OCI-LY1 (cell line): ENCODE measurements around the gene TRIP10.

Experiments used
- H2AFZ ChIP-seq: fragments of 200-600 bp; sonication (generic), shearing (Covaris generic); 2 replicates; pipeline ENCODE4 v1.6.0; 2014; ENCODE audit warnings: antibody characterized with exemption, mild to moderate bottlenecking, low read length
- H3F3A ChIP-seq: fragments of 200-600 bp; sonication (generic), shearing (Covaris generic); 2 replicates; pipeline ENCODE4 v1.6.0; 2014; ENCODE audit warnings: mild to moderate bottlenecking, antibody characterized with exemption, low read length, moderate library complexity; ENCODE audit not compliant: insufficient read depth
- H3K27ac ChIP-seq: fragments of 200-600 bp; sonication (generic); 2 replicates; pipeline ENCODE4 v1.5.1; 2014; ENCODE audit warnings: low read length, mixed run types, mild to moderate bottlenecking, low read depth; ENCODE audit not compliant: poor library complexity, severe bottlenecking
- H3K27me3 ChIP-seq: fragments of 200-600 bp; sonication (generic); 2 replicates; pipeline ENCODE4 v1.6.0; 2014; ENCODE audit warnings: antibody characterized with exemption, mild to moderate bottlenecking, low read length, moderate library complexity; ENCODE audit not compliant: insufficient read depth
- H3K36me3 ChIP-seq: fragments of 200-600 bp; sonication (generic); 2 replicates; pipeline ENCODE4 v1.6.1; 2014; ENCODE audit warnings: mild to moderate bottlenecking, antibody characterized with exemption, low read length, moderate library complexity, mixed read lengths; ENCODE audit not compliant: insufficient read depth
- H3K4me1 ChIP-seq: fragments of 200-600 bp; sonication (generic); 2 replicates; pipeline ENCODE4 v1.5.1; 2014; ENCODE audit warnings: mild to moderate bottlenecking, low read length, moderate library complexity; ENCODE audit not compliant: insufficient read depth, severe bottlenecking
- H3K4me2 ChIP-seq: fragments of 200-600 bp; sonication (generic), shearing (Covaris generic); 2 replicates; pipeline ENCODE4 v1.6.1; 2014; ENCODE audit warnings: low read length
- H3K4me3 ChIP-seq: fragments of 200-600 bp; sonication (generic); 2 replicates; pipeline ENCODE4 v1.5.1; 2014; ENCODE audit warnings: low read length, low read depth, mild to moderate bottlenecking, mixed read lengths; ENCODE audit not compliant: poor library complexity, severe bottlenecking
- H3K79me2 ChIP-seq: fragments of 200-600 bp; shearing (Covaris generic); 2 replicates; pipeline ENCODE4 v1.6.1; 2016; ENCODE audit warnings: mixed run types, low read length, mixed read lengths; ENCODE audit not compliant: insufficient read depth
- H3K9ac ChIP-seq: fragments of 200-600 bp; sonication (generic), shearing (Covaris generic); 2 replicates; pipeline ENCODE4 v1.6.1; 2014; ENCODE audit warnings: mild to moderate bottlenecking, low read length, mixed read lengths
- H3K9me2 ChIP-seq: fragments of 200-600 bp; sonication (generic), shearing (Covaris generic); 2 replicates; pipeline ENCODE4 v1.6.1; 2014; ENCODE audit warnings: low read depth, mild to moderate bottlenecking, low read length, mixed read lengths
- H3K9me3 ChIP-seq: fragments of 200-600 bp; shearing (Covaris generic); 2 replicates; pipeline ENCODE4 v1.6.1; 2014; ENCODE audit warnings: low read length, mixed read lengths
- H4K20me1 ChIP-seq: fragments of 200-600 bp; sonication (generic), shearing (Covaris generic); 2 replicates; pipeline ENCODE4 v1.6.0; 2016; ENCODE audit warnings: mild to moderate bottlenecking, low read length; ENCODE audit not compliant: insufficient read depth
- CTCF ChIP-seq: fragments of 200-600 bp; sonication (generic), shearing (Covaris generic); IDR thresholded peaks from 2 replicates; pipeline ENCODE4 v1.5.1; 2017; ENCODE audit warnings: mild to moderate bottlenecking, antibody characterized with exemption, low read length, moderate library complexity, mixed read lengths
- EZH2 ChIP-seq: fragments of 200-600 bp; sonication (generic), shearing (Covaris generic); IDR thresholded peaks from 2 replicates; pipeline ENCODE4 v1.8.0; 2017; ENCODE audit warnings: borderline replicate concordance, mixed run types, mild to moderate bottlenecking, antibody characterized with exemption, low read length, moderate library complexity, mixed read lengths

TRIP10 gene

DNA sequence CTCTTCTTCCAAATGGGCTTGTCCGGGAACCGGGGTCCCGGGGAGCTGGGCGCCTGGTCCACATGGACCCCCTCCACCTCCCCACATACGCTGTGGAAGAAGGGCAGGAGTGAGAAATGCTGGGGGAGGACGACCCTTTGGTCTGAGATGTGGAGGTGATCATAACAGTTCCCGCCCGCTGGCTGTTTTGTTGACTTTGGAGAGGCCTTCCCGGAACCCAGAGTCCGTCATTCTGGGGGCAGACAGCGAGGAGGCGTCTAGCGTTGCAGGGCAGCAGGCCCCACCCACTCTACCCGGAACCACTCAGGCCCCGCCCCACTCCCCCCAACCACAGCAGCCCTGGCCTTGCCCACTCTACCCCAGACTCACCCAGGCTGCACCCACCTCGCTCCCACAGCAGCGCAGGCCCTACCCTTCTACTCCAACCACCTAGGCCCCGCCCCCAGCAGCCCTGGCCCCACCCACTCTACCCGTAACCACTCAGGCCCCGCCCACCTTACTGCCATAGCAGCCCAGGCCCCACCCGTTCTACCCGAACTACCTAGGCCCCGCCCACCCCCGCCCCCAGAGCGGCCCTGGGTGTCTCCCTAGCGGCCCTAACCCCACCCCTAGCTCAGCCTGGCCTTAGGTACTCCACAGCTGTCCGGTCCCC is 9.2 kb upstream of the TRIP10 start:
- H3K9me3 ChIP-seq: no peaks in the 10 kb centered on the region
- H3K79me2 ChIP-seq: no peaks in the 10 kb centered on the region
- H3K4me3 ChIP-seq: no peak overlapping the region
- H4K20me1 ChIP-seq: no peaks in the 10 kb centered on the region
- H3F3A ChIP-seq: no peaks in the 10 kb centered on the region
- H2AFZ ChIP-seq: no peak overlapping the region
- H3K27me3 ChIP-seq: no peaks in the 10 kb centered on the region; the same call in 1 of the 2 replicates
- peaks cover 19% of the 10 kb centered on the region for H3K4me1 ChIP-seq
- H3K4me2 ChIP-seq: no peak overlapping the region
- no peak overlapping the region for H3K9ac ChIP-seq
- H3K27ac ChIP-seq: no peak overlapping the region
- H3K9me2 ChIP-seq: no peaks in the 10 kb centered on the region
- no peaks in the 10 kb centered on the region; the same call in 1 of the 2 replicates for H3K36me3 ChIP-seq
- TF ChIP-seq EZH2 (no peak), CTCF (no peak)

DNA sequence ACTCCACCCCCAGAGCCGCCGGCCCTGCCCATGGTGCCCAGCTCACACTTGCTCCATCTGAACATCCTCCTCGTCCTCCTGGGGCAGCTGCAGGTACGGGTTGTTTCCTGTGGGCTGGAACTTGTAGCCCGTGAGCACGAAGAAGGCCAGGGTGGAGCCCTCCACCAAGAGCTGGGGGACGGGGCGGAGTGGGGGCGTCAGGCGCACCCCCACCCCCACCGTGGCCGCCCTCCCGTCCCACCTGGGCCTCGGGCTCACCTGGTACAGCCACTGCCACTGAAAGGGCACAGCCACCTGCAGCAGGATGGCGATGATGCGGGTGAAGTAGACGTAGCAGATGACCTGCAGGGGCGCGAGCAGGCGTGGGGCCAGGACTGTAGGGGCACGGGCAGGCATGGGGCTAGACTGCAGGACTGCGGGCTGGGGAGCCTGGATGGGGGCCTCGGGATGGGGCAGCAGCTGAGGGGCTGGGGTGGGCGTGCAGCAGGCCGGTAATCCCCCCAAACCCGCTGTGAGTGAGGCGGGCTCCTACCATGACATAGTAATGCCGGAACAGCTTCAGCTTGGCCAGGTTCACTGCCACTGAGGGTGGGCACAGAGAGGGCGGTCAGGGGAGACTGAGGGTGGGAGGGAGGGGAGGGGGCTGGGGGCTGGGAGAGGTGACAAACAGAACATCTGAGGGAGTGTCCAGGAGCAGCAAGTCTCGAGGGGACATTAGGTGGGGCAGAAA is 8.4 kb upstream of the TRIP10 start:
- no peak for TF ChIP-seq EZH2
- no peak for TF ChIP-seq CTCF
- peaks cover 27% of the 10 kb centered on the region for H3K4me1 ChIP-seq
- no peak overlapping the region for H3K27ac ChIP-seq
- no peaks in the 10 kb centered on the region; the same call in 1 of the 2 replicates for H3K27me3 ChIP-seq
- no peaks in the 10 kb centered on the region for H3F3A ChIP-seq
- no peaks in the 10 kb centered on the region for H3K79me2 ChIP-seq
- H3K9me2 ChIP-seq: no peaks in the 10 kb centered on the region
- H4K20me1 ChIP-seq: no peaks in the 10 kb centered on the region
- H3K36me3 ChIP-seq: no peaks in the 10 kb centered on the region; the same call in 1 of the 2 replicates
- H3K9me3 ChIP-seq: no peaks in the 10 kb centered on the region
- H3K4me3 ChIP-seq: no peak overlapping the region
- no peak overlapping the region for H3K4me2 ChIP-seq
- H3K9ac ChIP-seq: no peak overlapping the region
- no peak overlapping the region for H2AFZ ChIP-seq

GRCh38 chr19:6731822-6732221 is 7.7 kb upstream of the TRIP10 start:
- Histone ChIP-seq H3K9me2 (no peaks in the 10 kb centered on the region), H3K9ac (no peak overlapping the region), H3K4me3 (no peak overlapping the region), H3K4me1 (peaks cover 29% of the 10 kb centered on the region), H2AFZ (no peak overlapping the region), H3F3A (no peaks in the 10 kb centered on the region), H3K27me3 (no peaks in the 10 kb centered on the region; the same call in 1 of the 2 replicates), H3K4me2 (no peak overlapping the region), H3K27ac (no peak overlapping the region), H4K20me1 (no peaks in the 10 kb centered on the region), H3K36me3 (no peaks in the 10 kb centered on the region; the same call in 1 of the 2 replicates), H3K9me3 (no peaks in the 10 kb centered on the region), H3K79me2 (no peaks in the 10 kb centered on the region)
- TF ChIP-seq CTCF: no peak
- TF ChIP-seq EZH2: no peak
